K562 (cell line): ENCODE data around the gene DVL2. TPM values are rescaled to one million over a fixed set of nuclear protein-coding genes. Genes with fewer than 3 reads are reported as not detected.

Source experiments
- ATAC-seq: fragments of 200-7000 bp; cut with Tn5 transposase; 3 replicates; pipeline ENCODE4 v1.9.1; 2020; ENCODE audit warnings: moderate library complexity
- BruUV-seq: library from RNA; stranded (reverse); fragments of 400-500 nt; replicated peaks from 2 replicates; lab custom pipeline; 2021; lab: Mats Ljungman, UMichigan
- CTCF ChIA-PET: fragments of 300-600 bp; formaldehyde crosslinking; extraction: SDS; loops from one replicate; lab custom pipeline; 2021; ENCODE audit warnings: low intra/inter-chr PET ratio; lab: Yijun Ruan, JAX
- POLR2A ChIA-PET: fragments of 300-600, 350-650 bp; sonication (Branson Sonifier 250); formaldehyde crosslinking; extraction: SDS; loops from one replicate; lab custom pipeline; 2021; ENCODE audit warnings: antibody characterized with exemption, inconsistent platforms; lab: Yijun Ruan, JAX
- DNase-seq, 4 experiments: peaks; one replicate each; pipeline versions ENCODE4 v3.0.0 to v3.0.0-alpha.2; 2011 to 2018; ENCODE audit warnings: low spot score in 3 of 4, mixed read lengths in 3 of 4; ENCODE audit errors: extremely low read depth in 1 of 4
- FAIRE-seq: peaks from 2 replicates; lab custom pipeline; 2011; peaks lifted over from hg19 to GRCh38; lab: Jason Lieb, UNC
- H2AFZ ChIP-seq: 2 replicates; pipeline ENCODE4 v1.6.0; 2011; ENCODE audit warnings: low read depth, low read length, control low read depth, inconsistent platforms
- H3K27ac ChIP-seq: fragments of 200-600 bp; 3 replicates; pipeline ENCODE4 v1.8.0; 2011; ENCODE audit warnings: low read depth, mild to moderate bottlenecking, control low read depth, inconsistent platforms, low read length, moderate library complexity, mixed read lengths; ENCODE audit errors: extremely low read depth
- H3K27me3 ChIP-seq, 2 experiments: fragments of 300-600 bp in 1 of 2; 2 replicates in 1 of 2; 3 replicates in 1 of 2; pipeline versions ENCODE4 v1.6.0 to v1.8.0; 2011; ENCODE audit warnings: inconsistent platforms in 2 of 2, low read length in 2 of 2, mild to moderate bottlenecking in 1 of 2, mixed read lengths in 1 of 2, moderate library complexity in 1 of 2; ENCODE audit not compliant: control insufficient read depth in 2 of 2, insufficient read depth in 2 of 2
- H3K36me3 ChIP-seq: fragments of 300-600 bp; 3 replicates; pipeline ENCODE4 v1.8.0; 2011; ENCODE audit warnings: mild to moderate bottlenecking, low read length, inconsistent platforms; ENCODE audit not compliant: control insufficient read depth, insufficient read depth
- H3K4me1 ChIP-seq, 2 experiments: fragments of 200-600 bp in 1 of 2; replicated peaks in 1 of 2; 2 replicates in 1 of 2; 3 replicates in 1 of 2; pipeline versions ENCODE4 v1.5.1 to v1.8.0; 2011; ENCODE audit warnings: inconsistent platforms in 2 of 2, low read length in 2 of 2, mild to moderate bottlenecking in 1 of 2, mixed read lengths in 1 of 2, moderate library complexity in 1 of 2; ENCODE audit not compliant: control insufficient read depth in 2 of 2, insufficient read depth in 2 of 2
- H3K4me2 ChIP-seq: 2 replicates; pipeline ENCODE4 v1.6.1; 2011; ENCODE audit warnings: low read length, control low read depth, inconsistent platforms, mixed read lengths; ENCODE audit not compliant: insufficient read depth
- H3K4me3 ChIP-seq: fragments of 200-600 bp; sonication (generic), shearing (Covaris generic); 2 replicates; pipeline ENCODE4 v1.5.1; 2016; ENCODE audit warnings: control low read depth, inconsistent platforms
- H3K79me2 ChIP-seq: fragments of 200-600 bp; 3 replicates; pipeline ENCODE4 v1.8.0; 2011; ENCODE audit warnings: low read length, inconsistent platforms; ENCODE audit not compliant: control insufficient read depth, insufficient read depth
- H3K9ac ChIP-seq, 2 experiments: 2 replicates each; pipeline versions ENCODE4 v1.6.0 to v1.6.1; 2011; ENCODE audit warnings: low read depth in 2 of 2, low read length in 2 of 2, control low read depth in 1 of 2, inconsistent platforms in 1 of 2, mild to moderate bottlenecking in 1 of 2, mixed read lengths in 1 of 2; ENCODE audit not compliant: insufficient read depth in 1 of 2
- H3K9me1 ChIP-seq: one replicate; pipeline ENCODE4 v1.6.0; 2011; ENCODE audit warnings: inconsistent platforms, mild to moderate bottlenecking, low read length, moderate library complexity; ENCODE audit not compliant: control insufficient read depth, insufficient read depth
- H3K9me3 ChIP-seq: replicated peaks from 2 replicates; pipeline ENCODE4 v1.5.1; 2011; ENCODE audit warnings: low read depth, low read length, inconsistent platforms; ENCODE audit not compliant: control insufficient read depth, insufficient read depth
- H4K20me1 ChIP-seq: replicated peaks from 2 replicates; pipeline ENCODE4 v1.6.1; 2011; ENCODE audit warnings: low read length, inconsistent platforms, mixed read lengths; ENCODE audit not compliant: control insufficient read depth, insufficient read depth
- BRD4 ChIP-seq: fragments of 200-600 bp; sonication (generic); IDR thresholded peaks from 2 replicates; pipeline ENCODE4 v1.6.1; 2017; ENCODE audit warnings: inconsistent platforms
- NR2F6 ChIP-seq: fragments of 450-650 bp; formaldehyde crosslinking; IDR thresholded peaks from 2 replicates; pipeline ENCODE4 v1.4.0; 2020; ENCODE audit warnings: mild to moderate bottlenecking
- POLR2A ChIP-seq: fragments of 450-650 bp; conservative IDR thresholded peaks from 2 replicates; pipeline ENCODE4 v1.6.1; 2016
- POLR2G ChIP-seq: fragments of 200-400 bp; formaldehyde crosslinking; IDR thresholded peaks from 2 replicates; pipeline ENCODE4 v1.6.1; 2017; ENCODE audit warnings: low read depth, mild to moderate bottlenecking, antibody characterized with exemption, low read length, moderate library complexity
- RBFOX2 ChIP-seq: fragments of 200-400 bp; formaldehyde crosslinking; IDR thresholded peaks from 2 replicates; pipeline ENCODE4 v1.6.1; 2017; ENCODE audit warnings: low read depth, mild to moderate bottlenecking, low read length, moderate library complexity
- RUNX1 ChIP-seq: sonication (generic); IDR thresholded peaks from 2 replicates; pipeline ENCODE4 v1.6.1; 2016; ENCODE audit warnings: antibody characterized with exemption, low read depth
- WGBS: fragments of 100-300 bp; shearing (Covaris generic); methylation state at CpG from one replicate; pipeline ENCODE4 v1.1.6; 2016; ENCODE audit warnings: low coverage, mixed read lengths; ENCODE audit not compliant: insufficient coverage; ENCODE audit errors: missing lambda C conversion rate; 5-methylcytosine and 5-hydroxymethylcytosine counted together
- in situ Hi-C: fragments of 300-500 bp; cut with MboI; formaldehyde crosslinking; loops from 4 replicates; pipeline ENCODE4 v1.15.0; 2018; ENCODE audit warnings: inconsistent platforms, mixed read lengths
- intact Hi-C: fragments of 100-400 bp; cut with micrococcal nuclease; formaldehyde crosslinking; loops from 2 replicates; pipeline ENCODE4 v1.14.2; 2022
- polyA plus RNA-seq, 8 experiments: library from polyadenylated mRNA; depleted of rRNA in 4 of 8; stranded (reverse) in 5 of 8; unstranded in 3 of 8; fragments of >200 nt; fragmentation: Nextera tagmentation in 2 of 8; fragmentation: Illumina TruSeq in 1 of 8; extraction: Ambion mirVana in 2 of 8; extraction: Trizol in 1 of 8; gene quantifications; 2 replicates each; pipeline versions ENCODE4 v1.2.1 to v1.2.3, GENCODE V29; 2011 to 2014; ENCODE audit warnings: inconsistent platforms in 1 of 8, missing spikeins in 1 of 8
- total RNA-seq, 7 experiments: library from RNA; depleted of rRNA in 6 of 7; stranded (reverse); fragments of >200 nt in 6 of 7; fragmentation: Illumina TruSeq in 2 of 7; extraction: Trizol in 2 of 7; gene quantifications; 2 replicates each; pipeline versions ENCODE4 v1.2.1 to v1.2.3, GENCODE V29; 2011 to 2021; ENCODE audit warnings: low replicate concordance in 1 of 7

The DVL2 gene
- total and polyA plus RNA-seq, 9 of the 15 experiments (the other 6 are each of a cell fraction or from before 2014, with no cell fraction given), result 1.3 to 49.5 (median 24.3) TPM

DNA sequence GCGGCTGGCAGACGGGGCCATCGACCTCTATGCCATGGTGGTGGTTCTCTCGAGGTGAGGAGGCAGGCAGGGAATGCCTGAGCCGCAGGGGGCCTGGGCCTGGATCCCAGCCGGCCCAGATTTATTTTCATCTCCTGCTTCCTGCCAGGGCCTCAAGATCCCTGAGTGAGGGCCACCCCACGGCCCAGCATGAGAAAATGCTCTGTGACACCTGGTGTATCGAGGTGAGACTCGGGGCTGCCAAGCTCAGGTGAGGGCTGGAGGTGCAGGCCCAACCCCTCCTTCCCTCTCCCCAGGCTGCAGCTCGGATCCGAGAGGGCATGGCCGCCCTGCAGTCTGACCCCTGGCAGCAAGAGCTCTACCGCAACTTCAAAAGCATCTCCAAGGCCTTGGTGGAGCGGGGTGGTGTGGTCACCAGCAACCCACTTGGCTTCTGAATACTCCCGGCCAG lies 9.6 kb downstream of the DVL2 start:
- FAIRE-seq, result no peak
- no peak overlapping the region for H3K27ac ChIP-seq
- H3K9me3 ChIP-seq, result no peaks in the 10 kb centered on the region
- CTCF ChIA-PET, result no interaction called here
- H3K4me2 ChIP-seq, result no peak overlapping the region
- ATAC-seq, result no peak
- TF ChIP-seq NR2F6 (CRISPR knock-in tag) (no peak), RBFOX2 (peak; percentile 47; the same call in 1 of the 2 replicates), POLR2G (peak; percentile 50; the same call in 1 of the 2 replicates)
- TF ChIP-seq, all 486 proteins: peak for 2
- Histone ChIP-seq H3K36me3 (peaks cover 92% of the 10 kb centered on the region; the same call in 2 of the 3 replicates), H4K20me1 (peaks cover 6% of the 10 kb centered on the region), H3K9me1 (peaks cover 6% of the 10 kb centered on the region), H3K9ac (no peak overlapping the region), H2AFZ (no peak overlapping the region), H3K4me3 (no peak overlapping the region), H3K27me3 (no peaks in the 10 kb centered on the region), H3K4me1 (peaks cover 6 to 45% of the 10 kb centered on the region in 2 experiments; a peak in 4 of 5 replicates), H3K79me2 (peaks cover 18% of the 10 kb centered on the region)
- POLR2A ChIA-PET, result interaction anchor here (7.7 kb wide), 1 partner anchor 11 kb away, joined by 73 read pairs; the partner anchor contains the start of gene DVL2
- DNase-seq, result no peak
- BruUV-seq, result no TSS peak
- whole genome bisulfite sequencing, result 89% methylated on average over 7 of the region's 15 CpGs
- intact Hi-C loops, result no loop called here
- in situ Hi-C loops, result no loop called here

DNA sequence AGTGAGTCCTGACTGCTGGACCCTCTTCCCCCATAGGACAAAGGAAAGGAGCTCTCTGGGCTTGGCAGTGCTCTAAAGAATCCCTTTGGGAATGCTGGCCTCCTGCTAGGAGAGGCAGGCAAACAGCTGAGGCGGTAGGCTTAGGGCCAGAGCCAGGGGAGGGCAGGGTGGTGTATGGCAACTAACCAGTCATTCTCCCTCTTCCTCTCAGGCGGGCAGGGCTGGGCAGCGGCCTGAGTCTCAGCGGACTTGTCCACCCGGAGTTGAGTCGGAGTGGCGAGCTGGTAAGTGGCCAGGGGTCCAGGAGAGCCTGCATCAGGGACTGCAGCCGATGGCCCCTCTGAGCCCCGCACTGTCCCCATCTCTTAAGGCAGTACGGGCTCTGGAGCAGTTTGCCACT lies 10.2 kb downstream of the DVL2 start:
- ChIA-PET POLR2A (interaction anchor here (7.7 kb wide), 1 partner anchor 11 kb away, joined by 73 read pairs; the partner anchor contains the start of gene DVL2), CTCF (no interaction called here)
- H3K79me2 ChIP-seq, result peaks cover 23% of the 10 kb centered on the region
- BruUV-seq, result no TSS peak
- in situ Hi-C loops (no loop called here), intact Hi-C loops (no loop called here)
- H3K27ac ChIP-seq, result no peak overlapping the region
- no peak for DNase-seq
- H3K9me1 ChIP-seq, result peaks cover 6% of the 10 kb centered on the region
- no peak for FAIRE-seq
- no peak overlapping the region for H3K4me2 ChIP-seq
- 77% methylated on average over 4 of the region's 10 CpGs for WGBS
- H4K20me1 ChIP-seq, result peaks cover 6% of the 10 kb centered on the region
- no peaks in the 10 kb centered on the region for H3K27me3 ChIP-seq
- no peak overlapping the region for H3K4me3 ChIP-seq
- TF ChIP-seq BRD4, result no peak
- TF ChIP-seq POLR2G, result peak; percentile 60; the same call in 1 of the 2 replicates
- peak; percentile 37 for TF ChIP-seq RBFOX2
- no peak for TF ChIP-seq RUNX1
- TF ChIP-seq POLR2A, result peak; percentile 17; the same call in 1 of the 2 replicates
- no peak for ATAC-seq
- peak overlapping the region in 1 of 2 experiments; percentile 57; a peak in 2 of 4 replicates for H3K9ac ChIP-seq
- peaks cover 86% of the 10 kb centered on the region; the same call in 2 of the 3 replicates for H3K36me3 ChIP-seq
- no peaks in the 10 kb centered on the region for H3K9me3 ChIP-seq
- peaks cover 10 to 44% of the 10 kb centered on the region in 2 experiments; a peak in 4 of 5 replicates for H3K4me1 ChIP-seq
- H2AFZ ChIP-seq, result no peak overlapping the region
